SK-N-SH (cell line): ENCODE results near the gene IGSF23. TPM values are rescaled to one million over a fixed set of nuclear protein-coding genes. Genes with fewer than 3 reads are reported as not detected.

Source experiments
- CTCF ChIA-PET: fragments of 300-600, 350-600 bp; formaldehyde crosslinking; extraction: SDS; loops from one replicate; lab custom pipeline; 2021; lab: Yijun Ruan, JAX
- POLR2A ChIA-PET: fragments of 350-600 bp; sonication (Branson Sonifier 250); formaldehyde crosslinking; extraction: SDS; loops from one replicate; lab custom pipeline; 2020; ENCODE audit warnings: antibody characterized with exemption, inconsistent platforms; lab: Yijun Ruan, JAX
- DNase-seq: peaks from one replicate; pipeline ENCODE4 v3.0.0; 2012
- H2AFZ ChIP-seq: fragments of 200-600 bp; sonication (generic); 2 replicates; pipeline ENCODE4 v1.8.1; 2016; ENCODE audit warnings: antibody characterized with exemption, mild to moderate bottlenecking, low read depth
- H3F3A ChIP-seq: fragments of 200-600 bp; sonication (generic); replicated peaks from 2 replicates; pipeline ENCODE3; 2016; ENCODE audit warnings: antibody characterized with exemption, mild to moderate bottlenecking; ENCODE audit not compliant: insufficient read depth
- H3K27ac ChIP-seq, 2 experiments: fragments of 200-500 bp in 1 of 2; fragments of 200-600 bp in 1 of 2; sonication (Bioruptor generic) in 1 of 2; sonication (generic), shearing (Covaris generic) in 1 of 2; 2 replicates each; pipeline versions ENCODE4 v1.5.1 to v1.6.1; 2014 to 2016; ENCODE audit warnings: low read depth in 2 of 2, inconsistent platforms in 1 of 2, low read length in 1 of 2, mild to moderate bottlenecking in 1 of 2, mixed read lengths in 1 of 2
- H3K27me3 ChIP-seq: fragments of 200-600 bp; sonication (generic), shearing (Covaris generic); 2 replicates; pipeline ENCODE4 v1.6.1; 2016; ENCODE audit warnings: mixed run types; ENCODE audit not compliant: insufficient read depth
- H3K36me3 ChIP-seq, 2 experiments: fragments of 200-500 bp in 1 of 2; fragments of 200-600 bp in 1 of 2; sonication (Bioruptor generic) in 1 of 2; sonication (generic) in 1 of 2; replicated peaks in 1 of 2; 2 replicates each; pipeline versions ENCODE3 to v1.5.1; 2014 to 2016; ENCODE audit warnings: low read length in 1 of 2, mild to moderate bottlenecking in 1 of 2; ENCODE audit not compliant: insufficient read depth in 2 of 2, control insufficient read depth in 1 of 2
- H3K4me1 ChIP-seq, 2 experiments: fragments of 200-500 bp in 1 of 2; fragments of 200-600 bp in 1 of 2; sonication (Bioruptor generic) in 1 of 2; sonication (generic), shearing (Covaris generic) in 1 of 2; 2 replicates each; pipeline versions ENCODE4 v1.5.1 to v1.6.1; 2014 to 2016; ENCODE audit warnings: low read depth in 1 of 2, low read length in 1 of 2, mixed run types in 1 of 2; ENCODE audit not compliant: insufficient read depth in 2 of 2, control insufficient read depth in 1 of 2
- H3K4me2 ChIP-seq: fragments of 200-600 bp; sonication (generic), shearing (Covaris generic); 2 replicates; pipeline ENCODE4 v1.6.1; 2017; ENCODE audit warnings: mixed run types
- H3K4me3 ChIP-seq, 2 experiments: fragments of 200-500 bp in 1 of 2; fragments of 200-600 bp in 1 of 2; sonication (Bioruptor generic) in 1 of 2; sonication (generic), shearing (Covaris generic) in 1 of 2; 2 replicates each; pipeline versions ENCODE4 v1.5.1 to v1.8.1; 2014 to 2016; ENCODE audit warnings: low read depth in 2 of 2, inconsistent platforms in 1 of 2, low read length in 1 of 2, mild to moderate bottlenecking in 1 of 2, mixed read lengths in 1 of 2, moderate library complexity in 1 of 2
- H3K79me2 ChIP-seq: fragments of 200-600 bp; sonication (generic); 2 replicates; pipeline ENCODE4 v1.8.1; 2017; ENCODE audit warnings: mild to moderate bottlenecking; ENCODE audit not compliant: insufficient read depth
- H3K9ac ChIP-seq: fragments of 200-600 bp; sonication (generic); 2 replicates; pipeline ENCODE4 v1.6.1; 2017; ENCODE audit warnings: mixed run types
- H3K9me2 ChIP-seq: fragments of 200-600 bp; sonication (generic); 2 replicates; pipeline ENCODE4 v1.6.1; 2017; ENCODE audit warnings: mixed run types
- H3K9me3 ChIP-seq: fragments of 200-600 bp; sonication (generic); 2 replicates; pipeline ENCODE4 v1.6.1; 2017; ENCODE audit warnings: mixed run types, mild to moderate bottlenecking, moderate library complexity
- H4K20me1 ChIP-seq: fragments of 200-600 bp; sonication (generic); 2 replicates; pipeline ENCODE4 v1.6.1; 2017; ENCODE audit warnings: mild to moderate bottlenecking, mixed run types; ENCODE audit not compliant: insufficient read depth
- CHD2 ChIP-seq: fragments of 150-350 bp; IDR thresholded peaks from 2 replicates; pipeline ENCODE4 v1.6.1; 2018; ENCODE audit warnings: low read length; ENCODE audit not compliant: partially characterized antibody
- FOXJ3 ChIP-seq: sonication (generic); formaldehyde crosslinking; IDR thresholded peaks from 2 replicates; pipeline ENCODE4 v1.5.1; 2020; ENCODE audit warnings: mild to moderate bottlenecking, missing genetic modification reagents
- IRF3 ChIP-seq: fragments of 150-350 bp; IDR thresholded peaks from 2 replicates; pipeline ENCODE4 v1.6.1; 2016; ENCODE audit warnings: mild to moderate bottlenecking, low read depth, low read length
- JUND ChIP-seq: IDR thresholded peaks from 2 replicates; pipeline ENCODE4 v1.4.0; 2012
- RAD21 ChIP-seq: IDR thresholded peaks from 2 replicates; pipeline ENCODE4 v1.6.1; 2012; ENCODE audit warnings: mild to moderate bottlenecking, low read length
- RCOR1 ChIP-seq: fragments of 150-350 bp; IDR thresholded peaks from 2 replicates; pipeline ENCODE4 v1.6.1; 2017; ENCODE audit warnings: antibody characterized with exemption, low read length
- SMC3 ChIP-seq: IDR thresholded peaks from 2 replicates; pipeline ENCODE4 v1.6.1; 2012; ENCODE audit warnings: low read depth, low read length, improper control_type of control experiment
- TAF1 ChIP-seq: IDR thresholded peaks from 2 replicates; pipeline ENCODE4 v1.6.1; 2012; ENCODE audit warnings: low read depth, mild to moderate bottlenecking, low read length, moderate library complexity, borderline replicate concordance
- TCF12 ChIP-seq: IDR thresholded peaks from 2 replicates; pipeline ENCODE4 v1.4.0; 2012
- USF1 ChIP-seq: IDR thresholded peaks from 2 replicates; pipeline ENCODE4 v1.4.0; 2012; ENCODE audit warnings: low read depth, borderline replicate concordance
- YY1 ChIP-seq: IDR thresholded peaks from 2 replicates; pipeline ENCODE4 v1.4.0; 2012; ENCODE audit warnings: low read depth, mild to moderate bottlenecking
- ZBTB33 ChIP-seq: IDR thresholded peaks from 2 replicates; pipeline ENCODE4 v1.4.0; 2012; ENCODE audit warnings: low read depth, borderline replicate concordance
- WGBS: methylation state at CpG from one replicate; pipeline ENCODE4 v1.1.6; 2017; ENCODE audit warnings: low lambda C conversion rate; 5-methylcytosine and 5-hydroxymethylcytosine counted together
- polyA plus RNA-seq, 3 experiments: library from polyadenylated mRNA; depleted of rRNA; stranded (reverse); fragments of >200 nt; gene quantifications; 2 replicates each; pipeline ENCODE4 v1.2.3, GENCODE V29; 2012
- TF ChIP-seq, protein P1 (sequence below): fragments of 200-600 bp; sonication (generic); IDR thresholded peaks from 2 replicates; pipeline ENCODE4 v1.6.1; 2017; ENCODE audit warnings: antibody characterized with exemption, mild to moderate bottlenecking, moderate library complexity

The IGSF23 gene
- polyA plus RNA-seq, 1 of the 3 experiments (the other 2 are of a cell fraction) = 0.08 TPM

GRCh38 chr19:44649578-44650145, 36.3 kb downstream of the IGSF23 start:
- H3K27me3 ChIP-seq = no peaks in the 10 kb centered on the region
- CTCF ChIA-PET = interaction anchor here (2.6 kb wide), 1 partner anchor 8 kb away, joined by 16 read pairs; no protein-coding TSS in a partner anchor
- TF ChIP-seq RCOR1 = no peak
- no peak for TF ChIP-seq USF1
- no peak for TF ChIP-seq FOXJ3 (CRISPR knock-in tag)
- no peak for TF ChIP-seq TAF1
- TF ChIP-seq IRF3 = no peak
- no peak for TF ChIP-seq YY1
- TF ChIP-seq, protein P1, sequence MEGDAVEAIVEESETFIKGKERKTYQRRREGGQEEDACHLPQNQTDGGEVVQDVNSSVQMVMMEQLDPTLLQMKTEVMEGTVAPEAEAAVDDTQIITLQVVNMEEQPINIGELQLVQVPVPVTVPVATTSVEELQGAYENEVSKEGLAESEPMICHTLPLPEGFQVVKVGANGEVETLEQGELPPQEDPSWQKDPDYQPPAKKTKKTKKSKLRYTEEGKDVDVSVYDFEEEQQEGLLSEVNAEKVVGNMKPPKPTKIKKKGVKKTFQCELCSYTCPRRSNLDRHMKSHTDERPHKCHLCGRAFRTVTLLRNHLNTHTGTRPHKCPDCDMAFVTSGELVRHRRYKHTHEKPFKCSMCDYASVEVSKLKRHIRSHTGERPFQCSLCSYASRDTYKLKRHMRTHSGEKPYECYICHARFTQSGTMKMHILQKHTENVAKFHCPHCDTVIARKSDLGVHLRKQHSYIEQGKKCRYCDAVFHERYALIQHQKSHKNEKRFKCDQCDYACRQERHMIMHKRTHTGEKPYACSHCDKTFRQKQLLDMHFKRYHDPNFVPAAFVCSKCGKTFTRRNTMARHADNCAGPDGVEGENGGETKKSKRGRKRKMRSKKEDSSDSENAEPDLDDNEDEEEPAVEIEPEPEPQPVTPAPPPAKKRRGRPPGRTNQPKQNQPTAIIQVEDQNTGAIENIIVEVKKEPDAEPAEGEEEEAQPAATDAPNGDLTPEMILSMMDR = no peak
- TF ChIP-seq SMC3 = no peak
- TF ChIP-seq ZBTB33 = no peak
- no peak for TF ChIP-seq JUND
- no peak for TF ChIP-seq CHD2
- TF ChIP-seq RAD21 = no peak
- no peak for TF ChIP-seq TCF12
- TF ChIP-seq, all 33 proteins: peak for 0
- WGBS = 92% methylated on average over 13 of the region's 15 CpGs
- Histone ChIP-seq H3K4me1 (no peaks in the 10 kb centered on the region), H3K4me3 (no peak overlapping the region), H3F3A (no peaks in the 10 kb centered on the region), H3K9ac (no peak overlapping the region), H3K4me2 (no peak overlapping the region), H3K9me3 (no peaks in the 10 kb centered on the region), H3K9me2 (no peaks in the 10 kb centered on the region), H2AFZ (no peak overlapping the region), H3K79me2 (peaks cover 76% of the 10 kb centered on the region), H3K36me3 (peaks cover 38 to 47% of the 10 kb centered on the region in 2 experiments), H3K27ac (no peak overlapping the region), H4K20me1 (peaks cover 31% of the 10 kb centered on the region; the same call in 1 of the 2 replicates)
- POLR2A ChIA-PET = no interaction called here
- no peak for DNase-seq
